ENCODE results near the gene POLE4. TPM values are rescaled to one million over a fixed set of nuclear protein-coding genes. Genes with fewer than 3 reads are reported as not detected.

The POLE4 gene
- polyA plus RNA-seq, 3 donors, result 35.0 to 345 (median 304) TPM

DNA sequence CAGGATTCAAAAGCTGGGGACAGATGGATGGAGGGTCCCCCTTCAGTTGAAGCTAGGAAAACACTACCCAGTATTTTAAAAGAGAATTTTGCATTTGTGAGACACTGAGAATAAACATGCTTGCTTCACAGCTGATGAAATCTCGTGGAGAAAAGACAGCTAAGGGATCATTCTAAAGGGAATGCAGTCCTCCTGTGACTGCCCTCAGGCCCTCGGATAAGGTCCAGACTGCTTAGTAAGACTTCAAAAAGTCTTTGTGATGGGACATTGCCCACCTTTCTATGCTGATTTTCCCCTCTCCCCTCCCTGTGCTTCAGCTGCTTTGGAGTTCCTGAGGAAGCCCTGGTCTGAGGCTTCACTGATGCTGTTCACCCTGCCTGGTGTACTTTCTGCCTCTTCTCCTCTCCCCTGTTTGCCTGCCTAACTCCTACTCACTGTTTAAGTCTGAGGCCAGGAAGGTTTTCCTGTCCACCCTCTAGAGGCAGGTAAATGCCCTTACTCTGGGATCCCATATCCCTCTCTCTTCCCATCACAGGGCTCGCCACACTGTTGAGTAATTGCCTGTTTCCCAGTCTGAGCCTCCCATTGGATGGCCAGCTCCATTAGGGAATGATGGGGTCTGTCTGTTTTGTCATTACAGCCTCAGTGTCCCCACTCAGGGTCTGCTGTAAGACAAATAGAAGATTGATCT lies 26.6 kb downstream of the POLE4 start:
- Mint-ChIP-seq H3K4me1 (peaks cover 5% of the 10 kb centered on the region), H3K4me3 (no peak overlapping the region), H3K27me3 (ENCODE audit: low read depth in 3 of 3) (peaks cover 0 to 4% (median 0%) of the 10 kb centered on the region in 3 donors), H3K9me3 (peaks cover 0 to 3% (median 0%) of the 10 kb centered on the region in 7 donors), H3K27ac (peak overlapping the region in 1 of 7 donors; percentile 36), H3K36me3 (peaks cover 6 to 11% of the 10 kb centered on the region in 2 donors)
- intact Hi-C loops (cut with micrococcal nuclease), result no loop called here
- Histone ChIP-seq H3K27me3 (ENCODE audit: control insufficient read depth in 2 of 2, insufficient read depth in 2 of 2, low read length in 2 of 2) (no peaks in the 10 kb centered on the region), H3K36me3 (replicated peaks in 1 of 2; ENCODE audit: control insufficient read depth in 1 of 2, insufficient read depth in 2 of 2, low read length in 2 of 2) (no peaks in the 10 kb centered on the region), H3K79me2 (ENCODE audit: insufficient read depth, low read length) (no peaks in the 10 kb centered on the region), H3K9ac (ENCODE audit: insufficient read depth, low read length, poor library complexity, severe bottlenecking) (no peak overlapping the region), H2AFZ (ENCODE audit: insufficient read depth, low read depth, low read length, poor library complexity, severe bottlenecking) (no peak overlapping the region), H4K20me1 (ENCODE audit: insufficient read depth, low read length) (no peaks in the 10 kb centered on the region), H3K4me2 (replicated peaks; ENCODE audit: extremely low read depth, low read length, poor library complexity, severe bottlenecking) (no peak overlapping the region), H3K4me1 (ENCODE audit: control insufficient read depth in 1 of 2, insufficient read depth in 2 of 2, low read length in 2 of 2) (peaks cover 2 to 4% of the 10 kb centered on the region in 2 donors), H3K9me3 (replicated peaks in 1 of 2; ENCODE audit: control insufficient read depth in 1 of 2, insufficient read depth in 1 of 2, low read length in 2 of 2) (no peaks in the 10 kb centered on the region), H3K4me3 (replicated peaks in 1 of 3; ENCODE audit: low read depth in 2 of 3, low read length in 3 of 3) (no peak overlapping the region), H3K27ac (ENCODE audit: low read depth in 1 of 2, low read length in 2 of 2) (no peak overlapping the region)
- 77% methylated on average over 2 of the region's 3 CpGs for WGBS (ENCODE audit: insufficient coverage)
- TF ChIP-seq, protein P1, sequence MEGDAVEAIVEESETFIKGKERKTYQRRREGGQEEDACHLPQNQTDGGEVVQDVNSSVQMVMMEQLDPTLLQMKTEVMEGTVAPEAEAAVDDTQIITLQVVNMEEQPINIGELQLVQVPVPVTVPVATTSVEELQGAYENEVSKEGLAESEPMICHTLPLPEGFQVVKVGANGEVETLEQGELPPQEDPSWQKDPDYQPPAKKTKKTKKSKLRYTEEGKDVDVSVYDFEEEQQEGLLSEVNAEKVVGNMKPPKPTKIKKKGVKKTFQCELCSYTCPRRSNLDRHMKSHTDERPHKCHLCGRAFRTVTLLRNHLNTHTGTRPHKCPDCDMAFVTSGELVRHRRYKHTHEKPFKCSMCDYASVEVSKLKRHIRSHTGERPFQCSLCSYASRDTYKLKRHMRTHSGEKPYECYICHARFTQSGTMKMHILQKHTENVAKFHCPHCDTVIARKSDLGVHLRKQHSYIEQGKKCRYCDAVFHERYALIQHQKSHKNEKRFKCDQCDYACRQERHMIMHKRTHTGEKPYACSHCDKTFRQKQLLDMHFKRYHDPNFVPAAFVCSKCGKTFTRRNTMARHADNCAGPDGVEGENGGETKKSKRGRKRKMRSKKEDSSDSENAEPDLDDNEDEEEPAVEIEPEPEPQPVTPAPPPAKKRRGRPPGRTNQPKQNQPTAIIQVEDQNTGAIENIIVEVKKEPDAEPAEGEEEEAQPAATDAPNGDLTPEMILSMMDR (IDR thresholded peaks at IDR 0.05), result no peak
- DNase-seq, result no peak

DNA sequence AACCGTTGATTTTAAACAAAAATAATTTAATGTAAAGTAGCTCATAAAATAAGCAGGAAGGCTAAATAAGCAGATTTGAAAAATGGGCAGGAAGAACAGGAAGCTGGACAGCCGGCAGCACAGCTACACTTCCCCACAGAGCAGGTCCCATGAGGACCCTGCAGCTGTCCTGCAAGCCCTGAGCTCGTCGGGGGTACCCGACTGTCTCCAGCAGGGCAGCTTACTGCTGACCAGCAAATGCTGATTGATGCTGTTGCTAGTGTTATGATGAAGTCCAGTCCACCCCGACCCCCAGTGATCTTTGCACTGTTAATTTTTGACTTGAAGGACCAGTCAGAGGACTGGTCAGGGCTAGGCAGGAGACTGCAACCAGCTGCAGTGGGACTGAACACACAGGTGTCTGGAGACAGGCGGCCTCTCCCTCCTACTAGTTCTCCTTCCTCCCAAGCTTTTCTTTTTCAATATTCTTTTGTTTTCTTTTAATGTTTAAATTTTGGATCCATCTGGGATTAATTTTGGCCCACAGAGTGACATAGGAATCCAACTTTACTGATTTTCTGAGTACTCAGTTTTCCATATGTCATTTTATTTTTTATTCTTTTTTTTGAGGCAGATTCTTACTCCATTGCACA lies 27.7 kb downstream of the POLE4 start:
- DNase-seq, result no peak

More for the DNA sequence above, 27.7 kb downstream of the POLE4 start:
- H3K27ac Mint-ChIP-seq, result peak overlapping the region in 2 of 7 donors; percentile 11 to 30
- no peak overlapping the region for H3K4me2 ChIP-seq (replicated peaks; ENCODE audit: extremely low read depth, low read length, poor library complexity, severe bottlenecking)
- peaks cover 5 to 8% of the 10 kb centered on the region in 2 donors for H3K36me3 Mint-ChIP-seq
- H3K9me3 Mint-ChIP-seq, result peaks cover 0 to 3% (median 0%) of the 10 kb centered on the region in 7 donors
- H3K4me3 ChIP-seq (replicated peaks in 1 of 3; ENCODE audit: low read depth in 2 of 3, low read length in 3 of 3), result no peak overlapping the region
- H3K9ac ChIP-seq (ENCODE audit: insufficient read depth, low read length, poor library complexity, severe bottlenecking), result no peak overlapping the region
- peaks cover 0 to 4% (median 0%) of the 10 kb centered on the region in 3 donors for H3K27me3 Mint-ChIP-seq (ENCODE audit: low read depth in 3 of 3)
- intact Hi-C loops (cut with micrococcal nuclease), result no loop called here
- TF ChIP-seq, protein P1 (IDR thresholded peaks at IDR 0.05), result no peak
- H3K9me3 ChIP-seq (replicated peaks in 1 of 2; ENCODE audit: control insufficient read depth in 1 of 2, insufficient read depth in 1 of 2, low read length in 2 of 2), result no peaks in the 10 kb centered on the region
- H3K79me2 ChIP-seq (ENCODE audit: insufficient read depth, low read length), result no peaks in the 10 kb centered on the region
- no peak overlapping the region for H2AFZ ChIP-seq (ENCODE audit: insufficient read depth, low read depth, low read length, poor library complexity, severe bottlenecking)
- 51% methylated on average over 4 of the region's 7 CpGs for WGBS (ENCODE audit: insufficient coverage)
- no peaks in the 10 kb centered on the region for H3K36me3 ChIP-seq (replicated peaks in 1 of 2; ENCODE audit: control insufficient read depth in 1 of 2, insufficient read depth in 2 of 2, low read length in 2 of 2)
- H3K4me1 Mint-ChIP-seq, result peaks cover 3% of the 10 kb centered on the region
- no peak overlapping the region for H3K27ac ChIP-seq (ENCODE audit: low read depth in 1 of 2, low read length in 2 of 2)
- H3K4me1 ChIP-seq (ENCODE audit: control insufficient read depth in 1 of 2, insufficient read depth in 2 of 2, low read length in 2 of 2), result no peaks in the 10 kb centered on the region
- H4K20me1 ChIP-seq (ENCODE audit: insufficient read depth, low read length), result no peaks in the 10 kb centered on the region
- H3K4me3 Mint-ChIP-seq, result no peak overlapping the region
- H3K27me3 ChIP-seq (ENCODE audit: control insufficient read depth in 2 of 2, insufficient read depth in 2 of 2, low read length in 2 of 2), result no peaks in the 10 kb centered on the region
